KMS-11 (cell line): ENCODE results near the gene PIGQ.

Experiments used
- H2AFZ ChIP-seq: fragments of 200-600 bp; sonication (generic); 2 replicates; pipeline ENCODE4 v1.6.1; 2016; ENCODE audit warnings: antibody characterized with exemption, mixed run types, low read depth
- H3K27ac ChIP-seq: fragments of 200-600 bp; sonication (generic); 2 replicates; pipeline ENCODE4 v1.6.1; 2016; ENCODE audit warnings: mild to moderate bottlenecking, mixed run types
- H3K27me3 ChIP-seq: fragments of 200-600 bp; sonication (generic); 2 replicates; pipeline ENCODE4 v1.6.1; 2017; ENCODE audit warnings: mild to moderate bottlenecking, low read depth, mixed run types, moderate library complexity; ENCODE audit not compliant: insufficient read depth
- H3K36me3 ChIP-seq: fragments of 200-600 bp; sonication (generic); 2 replicates; pipeline ENCODE4 v1.6.1; 2017; ENCODE audit warnings: mild to moderate bottlenecking, mixed run types; ENCODE audit not compliant: insufficient read depth
- H3K4me1 ChIP-seq: fragments of 200-600 bp; sonication (generic); 2 replicates; pipeline ENCODE4 v1.6.1; 2016; ENCODE audit warnings: mild to moderate bottlenecking, low read depth, mixed run types; ENCODE audit not compliant: poor library complexity, severe bottlenecking
- H3K4me2 ChIP-seq: fragments of 200-600 bp; sonication (generic); 2 replicates; pipeline ENCODE4 v1.7.0; 2016; ENCODE audit warnings: mild to moderate bottlenecking, mixed run types
- H3K4me3 ChIP-seq: fragments of 200-600 bp; sonication (generic); IDR thresholded peaks from 2 replicates; pipeline ENCODE4 v1.6.1; 2017; ENCODE audit warnings: low read depth, low read length, mixed read lengths; ENCODE audit not compliant: insufficient read depth
- H3K79me2 ChIP-seq: fragments of 200-600 bp; sonication (generic); 2 replicates; pipeline ENCODE4 v1.6.1; 2016; ENCODE audit warnings: low read depth, mixed run types; ENCODE audit not compliant: insufficient read depth
- H3K9ac ChIP-seq: fragments of 200-600 bp; sonication (generic); 2 replicates; pipeline ENCODE4 v1.6.1; 2016; ENCODE audit warnings: mild to moderate bottlenecking, mixed run types
- H4K20me1 ChIP-seq: fragments of 200-600 bp; sonication (generic); 2 replicates; pipeline ENCODE4 v1.6.1; 2016; ENCODE audit warnings: mild to moderate bottlenecking, mixed run types; ENCODE audit not compliant: insufficient read depth
- TF ChIP-seq, protein P1 (sequence below): fragments of 200-600 bp; sonication (generic); conservative IDR thresholded peaks from 2 replicates; pipeline ENCODE4 v1.6.1; 2017; ENCODE audit warnings: low read depth, mild to moderate bottlenecking, antibody characterized with exemption, low read length, moderate library complexity, mixed read lengths

PIGQ gene

DNA sequence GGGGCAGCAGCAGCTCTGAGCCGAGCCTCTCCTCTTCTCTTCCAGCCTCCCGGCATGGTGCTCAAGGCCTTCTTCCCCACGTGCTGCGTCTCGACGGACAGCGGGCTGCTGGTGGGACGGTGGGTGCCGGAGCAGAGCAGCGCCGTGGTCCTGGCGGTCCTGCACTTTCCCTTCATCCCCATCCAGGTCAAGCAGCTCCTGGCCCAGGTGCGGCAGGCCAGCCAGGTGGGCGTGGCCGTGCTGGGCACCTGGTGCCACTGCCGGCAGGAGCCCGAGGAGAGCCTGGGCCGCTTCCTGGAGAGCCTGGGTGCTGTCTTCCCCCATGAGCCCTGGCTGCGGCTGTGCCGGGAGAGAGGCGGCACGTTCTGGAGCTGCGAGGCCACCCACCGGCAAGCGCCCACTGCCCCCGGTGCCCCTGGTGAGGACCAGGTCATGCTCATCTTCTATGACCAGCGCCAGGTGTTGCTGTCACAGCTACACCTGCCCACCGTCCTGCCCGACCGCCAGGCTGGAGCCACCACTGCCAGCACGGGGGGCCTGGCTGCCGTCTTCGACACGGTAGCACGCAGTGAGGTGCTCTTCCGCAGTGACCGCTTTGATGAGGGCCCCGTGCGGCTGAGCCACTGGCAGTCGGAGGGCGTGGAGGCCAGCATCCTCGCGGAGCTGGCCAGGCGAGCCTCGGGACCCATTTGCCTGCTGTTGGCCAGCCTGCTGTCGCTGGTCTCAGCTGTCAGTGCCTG is 4.4 kb downstream of the PIGQ start:
- H3K79me2 ChIP-seq: peaks cover 9% of the 10 kb centered on the region; the same call in 1 of the 2 replicates
- no peaks in the 10 kb centered on the region for H3K27me3 ChIP-seq
- H3K4me2 ChIP-seq: no peak overlapping the region
- no peak overlapping the region for H3K4me3 ChIP-seq
- no peak overlapping the region for H3K27ac ChIP-seq
- peaks cover 7% of the 10 kb centered on the region for H3K4me1 ChIP-seq
- no peak overlapping the region for H3K9ac ChIP-seq
- H3K36me3 ChIP-seq: no peaks in the 10 kb centered on the region
- no peak overlapping the region for H2AFZ ChIP-seq
- TF ChIP-seq, protein P1, sequence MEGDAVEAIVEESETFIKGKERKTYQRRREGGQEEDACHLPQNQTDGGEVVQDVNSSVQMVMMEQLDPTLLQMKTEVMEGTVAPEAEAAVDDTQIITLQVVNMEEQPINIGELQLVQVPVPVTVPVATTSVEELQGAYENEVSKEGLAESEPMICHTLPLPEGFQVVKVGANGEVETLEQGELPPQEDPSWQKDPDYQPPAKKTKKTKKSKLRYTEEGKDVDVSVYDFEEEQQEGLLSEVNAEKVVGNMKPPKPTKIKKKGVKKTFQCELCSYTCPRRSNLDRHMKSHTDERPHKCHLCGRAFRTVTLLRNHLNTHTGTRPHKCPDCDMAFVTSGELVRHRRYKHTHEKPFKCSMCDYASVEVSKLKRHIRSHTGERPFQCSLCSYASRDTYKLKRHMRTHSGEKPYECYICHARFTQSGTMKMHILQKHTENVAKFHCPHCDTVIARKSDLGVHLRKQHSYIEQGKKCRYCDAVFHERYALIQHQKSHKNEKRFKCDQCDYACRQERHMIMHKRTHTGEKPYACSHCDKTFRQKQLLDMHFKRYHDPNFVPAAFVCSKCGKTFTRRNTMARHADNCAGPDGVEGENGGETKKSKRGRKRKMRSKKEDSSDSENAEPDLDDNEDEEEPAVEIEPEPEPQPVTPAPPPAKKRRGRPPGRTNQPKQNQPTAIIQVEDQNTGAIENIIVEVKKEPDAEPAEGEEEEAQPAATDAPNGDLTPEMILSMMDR: no peak
- no peaks in the 10 kb centered on the region for H4K20me1 ChIP-seq

DNA sequence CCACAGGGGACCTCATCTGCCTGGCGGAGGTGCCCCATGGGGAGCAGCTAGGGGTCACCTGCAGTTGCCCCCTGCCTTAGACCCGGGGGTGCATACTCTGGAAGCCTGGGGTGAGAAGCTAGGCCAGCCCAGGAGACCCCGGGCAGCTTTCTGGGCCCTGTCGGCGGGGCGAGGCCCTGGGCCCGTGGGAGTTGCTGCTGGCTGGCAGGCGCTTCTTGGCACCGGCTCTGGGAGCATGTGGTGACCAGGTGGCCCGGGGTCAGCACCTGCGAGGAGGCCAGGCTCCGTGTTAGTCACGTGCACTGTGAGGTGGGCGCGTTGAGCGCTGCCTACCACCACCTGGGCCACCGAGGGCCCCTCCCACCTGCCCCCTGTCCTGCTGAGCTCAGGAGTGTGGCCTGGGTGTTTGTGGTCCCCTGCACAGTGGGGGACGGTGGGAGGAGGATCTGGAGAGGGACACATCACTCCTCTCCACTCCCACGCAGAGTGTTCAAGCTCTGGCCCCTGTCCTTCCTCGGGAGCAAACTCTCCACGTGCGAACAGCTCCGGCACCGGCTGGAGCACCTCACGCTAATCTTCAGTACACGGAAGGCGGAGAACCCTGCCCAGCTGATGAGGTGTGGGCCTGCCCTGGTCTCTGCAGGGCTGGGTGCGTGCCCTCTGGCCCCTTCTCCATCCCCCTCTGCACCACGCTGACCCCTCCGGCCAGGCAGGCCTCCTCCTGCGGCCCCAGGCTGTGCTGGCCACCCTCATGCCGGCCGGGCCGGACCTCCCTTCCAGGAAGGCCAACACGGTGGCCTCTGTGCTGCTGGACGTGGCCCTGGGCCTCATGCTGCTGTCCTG is 5.8 kb downstream of the PIGQ start:
- no peak overlapping the region for H3K4me3 ChIP-seq
- H4K20me1 ChIP-seq: no peaks in the 10 kb centered on the region
- H2AFZ ChIP-seq: no peak overlapping the region
- peaks cover 3% of the 10 kb centered on the region; the same call in 1 of the 2 replicates for H3K79me2 ChIP-seq
- H3K4me1 ChIP-seq: peaks cover 6% of the 10 kb centered on the region
- no peaks in the 10 kb centered on the region for H3K27me3 ChIP-seq
- no peak overlapping the region for H3K9ac ChIP-seq
- H3K4me2 ChIP-seq: no peak overlapping the region
- TF ChIP-seq, protein P1: no peak
- no peak overlapping the region for H3K27ac ChIP-seq
- no peaks in the 10 kb centered on the region for H3K36me3 ChIP-seq

DNA sequence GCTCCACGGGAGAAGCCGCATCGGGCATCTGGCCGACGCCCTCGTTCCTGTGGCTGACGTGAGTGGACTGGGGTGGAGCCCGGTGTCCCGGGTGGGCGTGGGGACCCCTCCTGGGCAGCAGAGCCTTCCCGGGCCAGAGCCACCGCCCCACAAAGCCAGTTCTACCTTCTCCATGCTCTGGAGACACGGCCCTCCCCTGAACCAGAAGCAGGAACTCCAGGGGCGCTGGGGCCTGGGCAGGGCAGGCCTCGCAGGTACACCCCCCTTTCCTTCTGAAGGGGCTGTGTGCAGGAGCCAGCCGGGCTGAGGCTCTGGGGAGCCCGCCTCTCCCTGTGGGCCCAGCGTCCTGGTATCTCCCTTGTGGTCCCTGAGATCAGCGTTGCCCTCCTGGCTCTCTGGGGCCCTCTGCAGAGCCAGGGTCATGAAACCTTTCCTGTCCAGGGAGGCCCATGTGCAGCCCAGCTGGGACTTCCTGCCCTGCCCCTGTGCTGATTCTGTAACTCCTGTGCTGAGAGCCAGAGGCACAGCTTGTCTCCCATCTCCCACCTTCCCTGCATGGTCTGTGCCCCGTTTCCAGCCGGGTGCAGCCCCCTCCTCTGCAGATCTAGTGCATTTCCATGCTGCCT is 6.5 kb downstream of the PIGQ start:
- Histone ChIP-seq H3K4me1 (peaks cover 6% of the 10 kb centered on the region), H2AFZ (no peak overlapping the region), H4K20me1 (no peaks in the 10 kb centered on the region), H3K27me3 (no peaks in the 10 kb centered on the region), H3K27ac (no peak overlapping the region), H3K4me2 (no peak overlapping the region), H3K4me3 (no peak overlapping the region), H3K36me3 (no peaks in the 10 kb centered on the region), H3K79me2 (no peaks in the 10 kb centered on the region), H3K9ac (no peak overlapping the region)
- TF ChIP-seq, protein P1: no peak

DNA sequence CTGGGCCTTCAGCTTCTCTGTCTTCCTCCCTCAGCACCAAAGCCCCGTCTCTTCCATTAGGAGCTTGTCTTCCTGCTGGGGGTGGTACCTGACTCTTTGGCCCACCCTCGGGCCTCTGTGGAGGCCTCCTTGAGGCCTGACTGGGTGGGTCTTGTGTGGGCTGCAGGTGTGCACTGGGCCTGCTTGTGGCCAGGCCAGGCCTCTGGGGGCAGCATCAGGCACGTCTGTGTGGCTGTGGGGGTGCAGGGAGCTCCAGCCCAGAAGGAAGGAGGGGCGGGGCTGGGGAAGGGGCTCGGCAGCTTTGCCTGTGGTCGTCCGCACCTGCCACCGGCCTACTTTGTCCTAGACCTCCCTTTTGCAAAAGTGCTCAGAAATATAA is 7.0 kb downstream of the PIGQ start:
- Histone ChIP-seq H2AFZ (no peak overlapping the region), H3K9ac (no peak overlapping the region), H3K27ac (no peak overlapping the region)

More for the DNA sequence above, 7.0 kb downstream of the PIGQ start:
- no peak overlapping the region for H3K4me2 ChIP-seq
- H3K4me3 ChIP-seq: no peak overlapping the region
- no peaks in the 10 kb centered on the region for H4K20me1 ChIP-seq
- no peaks in the 10 kb centered on the region for H3K79me2 ChIP-seq
- H3K4me1 ChIP-seq: peaks cover 6% of the 10 kb centered on the region
- no peaks in the 10 kb centered on the region for H3K36me3 ChIP-seq
- TF ChIP-seq, protein P1: no peak
- H3K27me3 ChIP-seq: no peaks in the 10 kb centered on the region
